H1 (cell line): ENCODE measurements around the gene NDUFB10. TPM values are rescaled to one million over a fixed set of nuclear protein-coding genes. Genes with fewer than 3 reads are reported as not detected.

ENCODE experiments used
- BACH1 ChIP-seq: IDR thresholded peaks from 2 replicates; pipeline ENCODE4 v1.6.1; 2012; ENCODE audit warnings: low read length, improper control_type of control experiment
- CBX5 ChIP-seq: fragments of 300-800, 300-1000 bp; sonication (generic); IDR thresholded peaks from 2 replicates; pipeline ENCODE4 v1.7.1; 2016; ENCODE audit warnings: antibody characterized with exemption, low read length, low read depth
- EGR1 ChIP-seq: IDR thresholded peaks from 2 replicates; pipeline ENCODE4 v1.6.1; 2011; ENCODE audit warnings: low read depth, low read length, borderline replicate concordance
- KDM4A ChIP-seq: IDR thresholded peaks from one replicate; pipeline ENCODE4 v1.7.1; 2012; ENCODE audit warnings: low read depth, mild to moderate bottlenecking, moderate library complexity, low read length, inconsistent platforms; ENCODE audit not compliant: severe bottlenecking
- RFX5 ChIP-seq: IDR thresholded peaks from 2 replicates; pipeline ENCODE4 v1.6.1; 2011; ENCODE audit warnings: low read depth, low read length, improper control_type of control experiment, borderline replicate concordance
- SIN3A ChIP-seq, 2 experiments: IDR thresholded peaks in 1 of 2; conservative IDR thresholded peaks in 1 of 2; 2 replicates each; pipeline ENCODE4 v1.6.1; 2011 to 2012; ENCODE audit warnings: low read length in 2 of 2, improper control_type of control experiment in 1 of 2, low read depth in 1 of 2, mild to moderate bottlenecking in 1 of 2
- TBP ChIP-seq: IDR thresholded peaks from 2 replicates; pipeline ENCODE4 v1.6.1; 2011; ENCODE audit warnings: low read depth, low read length, improper control_type of control experiment
- ZNF274 ChIP-seq: IDR thresholded peaks from 2 replicates; pipeline ENCODE4 v1.7.0; 2012; ENCODE audit warnings: low read length, borderline replicate concordance; ENCODE audit errors: extremely low read depth
- polyA plus RNA-seq, 7 experiments: library from polyadenylated mRNA; depleted of rRNA in 3 of 7; stranded (reverse) in 5 of 7; unstranded in 2 of 7; fragments of >200 nt in 5 of 7; fragments of 200-250 nt in 2 of 7; gene quantifications; 1 replicate in 5 of 7; 2 replicates in 1 of 7; 4 replicates in 1 of 7; pipeline versions ENCODE4 v1.2.1 to v1.2.3, GENCODE V29; 2011 to 2013; ENCODE audit warnings: missing spikeins in 2 of 7, mixed read lengths in 2 of 7
- total RNA-seq: library from RNA; stranded (reverse); fragmentation: NEBNext Ultra II Directional; extraction: Animal tissue kit (Norgen Biotek cat#: 25700); gene quantifications from 2 replicates; pipeline ENCODE4 v1.2.1, GENCODE V29; 2021

NDUFB10 gene
- total and polyA plus RNA-seq, 2 of the 8 experiments (the other 6 are each of a cell fraction or from before 2014, with no cell fraction given): 183 to 194 TPM

- TF ChIP-seq EGR1 (no peak), CBX5 (no peak), KDM4A (no peak), BACH1 (no peak), ZNF274 (no peak), TBP (no peak), SIN3A (conservative IDR thresholded peaks at IDR 0.05 in 1 of 2, IDR thresholded peaks at IDR 0.05 in 1 of 2; ENCODE audit: low read depth in 1 of 2, low read length in 2 of 2) (no peak), RFX5 (no peak)
- TF ChIP-seq, all 59 proteins: peak for 0
Observed at GRCh38 chr16:1938316-1938715, 21.0 kb upstream of the NDUFB10 start (continued).
